Measurements from ENCODE around the gene HOXB9. TPM values are rescaled to one million over a fixed set of nuclear protein-coding genes. Genes with fewer than 3 reads are reported as not detected.

The HOXB9 gene
- total RNA-seq, 4 donors from 2014 or later, result not detected

GRCh38 chr17:48628649-48629410 lies 2.7 kb upstream of the HOXB9 start:
- Histone ChIP-seq H3K4me3 (no peak overlapping the region), H3K27ac (no peak overlapping the region), H3K9me3 (no peaks in the 10 kb centered on the region), H3K4me1 (peaks cover 13 to 26% of the 10 kb centered on the region in 2 donors), H3K27me3 (peaks cover 95 to 100% (median 98%) of the 10 kb centered on the region in 3 donors), H3K36me3 (no peaks in the 10 kb centered on the region)
- intact Hi-C loops (cut with DNase I; ENCODE audit: low total_unique reads) (no loop called here), in situ Hi-C loops (cut with MboI; ENCODE audit: low sequenced_read_pairs in 4 of 4) (loop anchor here in 1 of 4 donors (10.0 to 25.0 kb wide), 2 partner anchors 108 to 324 kb away; partner anchors contain the start of gene HOXB13)
- DNase-seq (no peak), ATAC-seq (no peak)
- TF ChIP-seq, protein P1, sequence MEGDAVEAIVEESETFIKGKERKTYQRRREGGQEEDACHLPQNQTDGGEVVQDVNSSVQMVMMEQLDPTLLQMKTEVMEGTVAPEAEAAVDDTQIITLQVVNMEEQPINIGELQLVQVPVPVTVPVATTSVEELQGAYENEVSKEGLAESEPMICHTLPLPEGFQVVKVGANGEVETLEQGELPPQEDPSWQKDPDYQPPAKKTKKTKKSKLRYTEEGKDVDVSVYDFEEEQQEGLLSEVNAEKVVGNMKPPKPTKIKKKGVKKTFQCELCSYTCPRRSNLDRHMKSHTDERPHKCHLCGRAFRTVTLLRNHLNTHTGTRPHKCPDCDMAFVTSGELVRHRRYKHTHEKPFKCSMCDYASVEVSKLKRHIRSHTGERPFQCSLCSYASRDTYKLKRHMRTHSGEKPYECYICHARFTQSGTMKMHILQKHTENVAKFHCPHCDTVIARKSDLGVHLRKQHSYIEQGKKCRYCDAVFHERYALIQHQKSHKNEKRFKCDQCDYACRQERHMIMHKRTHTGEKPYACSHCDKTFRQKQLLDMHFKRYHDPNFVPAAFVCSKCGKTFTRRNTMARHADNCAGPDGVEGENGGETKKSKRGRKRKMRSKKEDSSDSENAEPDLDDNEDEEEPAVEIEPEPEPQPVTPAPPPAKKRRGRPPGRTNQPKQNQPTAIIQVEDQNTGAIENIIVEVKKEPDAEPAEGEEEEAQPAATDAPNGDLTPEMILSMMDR (IDR thresholded peaks at IDR 0.05 in 4 of 5, conservative IDR thresholded peaks at IDR 0.05 in 1 of 5), result no peak

DNA sequence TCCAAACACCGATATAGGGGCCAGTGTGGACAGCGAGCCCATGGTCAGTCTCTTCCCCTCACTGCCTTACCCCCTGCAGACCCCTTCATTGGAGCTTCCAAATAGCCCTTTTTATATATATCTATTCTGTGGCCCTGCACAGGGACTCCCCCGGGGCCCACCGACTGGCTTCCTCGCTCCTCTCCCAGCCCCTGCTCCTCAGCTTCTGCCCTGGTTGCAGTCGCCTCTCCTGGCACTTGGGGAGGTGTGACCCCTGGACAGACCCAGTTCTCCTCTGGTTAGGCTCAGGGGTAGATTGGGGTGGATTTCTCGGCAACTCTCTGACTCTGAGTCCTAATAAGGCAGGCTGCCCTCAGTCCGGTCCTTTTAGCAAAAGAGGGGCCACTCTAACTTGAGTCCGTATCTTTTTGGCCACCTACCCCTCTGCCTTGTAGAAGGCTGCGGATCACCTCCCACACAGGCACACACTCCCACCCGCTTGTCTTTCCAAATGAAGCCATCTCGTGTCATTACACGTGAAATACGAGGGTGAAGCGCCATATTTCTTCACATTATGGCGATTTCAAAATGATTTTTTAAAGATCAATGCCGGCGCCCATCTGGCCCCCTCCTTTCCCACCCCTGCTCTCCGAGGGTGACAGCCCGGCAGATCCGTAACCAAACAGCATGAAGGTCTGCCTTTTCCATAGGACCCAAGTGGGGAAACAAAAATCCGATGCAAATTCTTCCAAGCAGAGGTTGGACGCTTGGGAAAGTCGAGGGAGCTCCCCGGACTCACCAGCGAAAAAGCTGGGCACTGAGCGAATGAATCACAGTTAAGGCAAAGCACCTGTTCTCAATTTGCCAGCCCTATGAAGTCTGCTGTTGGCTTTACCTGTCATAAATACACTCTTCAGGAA lies 1.7 kb upstream of the HOXB9 start:
- ATAC-seq (no peak), DNase-seq (no peak)
- H3K4me3 ChIP-seq, result no peak overlapping the region
- no peak for TF ChIP-seq POLR2A (IDR thresholded peaks at IDR 0.05)
- TF ChIP-seq, protein P1 (IDR thresholded peaks at IDR 0.05 in 4 of 5, conservative IDR thresholded peaks at IDR 0.05 in 1 of 5), result no peak
- no peak overlapping the region for H3K27ac ChIP-seq
- no peaks in the 10 kb centered on the region for H3K9me3 ChIP-seq
- H3K36me3 ChIP-seq, result no peaks in the 10 kb centered on the region
- peaks cover 94 to 100% (median 98%) of the 10 kb centered on the region in 3 donors for H3K27me3 ChIP-seq
- peaks cover 13 to 26% of the 10 kb centered on the region in 2 donors for H3K4me1 ChIP-seq
- in situ Hi-C loops (cut with MboI; ENCODE audit: low sequenced_read_pairs in 4 of 4), result loop anchor here in 1 of 4 donors (10.0 to 25.0 kb wide), 2 partner anchors 109 to 323 kb away; partner anchors contain the start of gene HOXB13
- intact Hi-C loops (cut with DNase I; ENCODE audit: low total_unique reads), result no loop called here

GRCh38 chr17:48627118-48627597 lies 1.0 kb upstream of the HOXB9 start:
- H3K9me3 ChIP-seq, result no peaks in the 10 kb centered on the region
- DNase-seq (no peak), ATAC-seq (no peak)
- H3K4me1 ChIP-seq, result peaks cover 13 to 26% of the 10 kb centered on the region in 2 donors
- TF ChIP-seq, protein P1 (IDR thresholded peaks at IDR 0.05 in 4 of 5, conservative IDR thresholded peaks at IDR 0.05 in 1 of 5), result no peak
- no peak for TF ChIP-seq POLR2A (IDR thresholded peaks at IDR 0.05)
- H3K27ac ChIP-seq, result no peak overlapping the region
- H3K4me3 ChIP-seq, result no peak overlapping the region
- peaks cover 94 to 100% (median 98%) of the 10 kb centered on the region in 3 donors for H3K27me3 ChIP-seq
- intact Hi-C loops (cut with DNase I; ENCODE audit: low total_unique reads) (no loop called here), in situ Hi-C loops (cut with MboI; ENCODE audit: low sequenced_read_pairs in 4 of 4) (loop anchor here in 1 of 4 donors (10.0 to 25.0 kb wide), 2 partner anchors 110 to 322 kb away; partner anchors contain the start of gene HOXB13)
- no peaks in the 10 kb centered on the region for H3K36me3 ChIP-seq

DNA sequence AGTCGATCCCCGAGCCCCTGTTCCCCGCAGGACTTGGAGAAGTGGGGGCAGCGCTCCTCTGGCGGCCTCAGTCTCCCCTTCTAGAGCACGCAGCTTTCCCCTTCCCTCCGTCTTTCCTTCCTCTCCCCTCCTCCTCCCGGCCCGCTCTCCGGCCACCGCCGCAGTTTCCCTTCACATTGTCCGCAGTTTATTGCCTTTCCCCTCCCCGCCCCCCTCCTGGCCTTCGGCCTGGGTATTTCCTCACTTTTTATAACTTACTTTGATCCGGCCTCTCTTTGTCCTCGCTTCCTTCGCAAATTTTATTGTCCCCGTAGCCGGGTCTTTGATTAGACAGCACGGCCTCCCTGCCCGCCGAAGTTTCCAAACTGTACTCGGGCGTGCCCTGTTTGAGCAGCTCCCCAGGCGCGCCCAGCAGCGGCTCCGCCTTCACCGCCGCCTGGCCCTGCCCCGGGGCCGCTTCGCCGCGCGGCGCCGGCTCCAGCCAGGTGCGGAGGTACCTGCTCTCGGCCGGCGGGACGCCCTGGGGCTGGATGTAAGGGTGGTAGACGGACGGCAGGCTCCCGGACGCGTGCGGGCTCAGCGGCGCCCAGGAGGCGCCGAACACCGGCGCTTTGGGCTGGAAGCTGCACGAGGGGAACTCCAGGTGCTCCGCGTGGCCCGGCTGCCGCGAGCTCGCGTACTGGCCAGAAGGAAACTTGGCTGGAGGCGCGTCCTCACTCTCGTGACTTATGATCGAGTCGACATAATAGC lies 488 bp downstream of the HOXB9 start:
- Histone ChIP-seq H3K4me3 (peak overlapping the region; percentile 39 to 53 (median 48)), H3K9me3 (no peaks in the 10 kb centered on the region), H3K4me1 (peaks cover 13 to 26% of the 10 kb centered on the region in 2 donors), H3K27me3 (peaks cover 94 to 100% (median 98%) of the 10 kb centered on the region in 3 donors), H3K36me3 (no peaks in the 10 kb centered on the region), H3K27ac (no peak overlapping the region)
- ATAC-seq, result peak in 1 of 2 donors; percentile 30
- no peak for DNase-seq
- in situ Hi-C loops (cut with MboI; ENCODE audit: low sequenced_read_pairs in 4 of 4) (loop anchor here in 1 of 4 donors (10.0 to 25.0 kb wide), 2 partner anchors 112 to 321 kb away; partner anchors contain the start of gene HOXB13), intact Hi-C loops (cut with DNase I; ENCODE audit: low total_unique reads) (no loop called here)
- no peak for TF ChIP-seq POLR2A (IDR thresholded peaks at IDR 0.05)
- TF ChIP-seq, protein P1 (IDR thresholded peaks at IDR 0.05 in 4 of 5, conservative IDR thresholded peaks at IDR 0.05 in 1 of 5), result no peak

Data from gastrocnemius medialis (tissue), 4 donors.